IMR-90 (cell line): Measurements from ENCODE around the gene PPIA.
"Not testable (repeated sequence)": the region's sequence is repeated elsewhere in the genome, so short reads cannot be mapped to it uniquely, and the experiment has no call there.

Source experiments
- MAFK ChIP-seq: IDR thresholded peaks from 2 replicates; pipeline ENCODE4 v1.6.1; 2012; ENCODE audit warnings: low read depth, low read length, improper control_type of control experiment
- MXI1 ChIP-seq: IDR thresholded peaks from 2 replicates; pipeline ENCODE4 v1.6.1; 2012; ENCODE audit warnings: low read depth, mild to moderate bottlenecking, low read length, moderate library complexity, borderline replicate concordance
- POLR2A ChIP-seq: IDR thresholded peaks from 2 replicates; pipeline ENCODE4 v1.6.1; 2012; ENCODE audit warnings: mild to moderate bottlenecking, low read depth, low read length
- RAD21 ChIP-seq: IDR thresholded peaks from 2 replicates; pipeline ENCODE4 v1.6.1; 2012; ENCODE audit warnings: low read length, improper control_type of control experiment
- TF ChIP-seq, protein P1 (sequence below): conservative IDR thresholded peaks from 2 replicates; pipeline ENCODE4 v1.5.1; 2012; ENCODE audit warnings: mild to moderate bottlenecking, low read depth, low read length, improper control_type of control experiment
- TF ChIP-seq, protein P2 (sequence below): fragments of 150-350 bp; IDR thresholded peaks from 2 replicates; pipeline ENCODE4 v1.6.1; 2016; ENCODE audit warnings: low read depth, mild to moderate bottlenecking, low read length, moderate library complexity, borderline replicate concordance

DNA sequence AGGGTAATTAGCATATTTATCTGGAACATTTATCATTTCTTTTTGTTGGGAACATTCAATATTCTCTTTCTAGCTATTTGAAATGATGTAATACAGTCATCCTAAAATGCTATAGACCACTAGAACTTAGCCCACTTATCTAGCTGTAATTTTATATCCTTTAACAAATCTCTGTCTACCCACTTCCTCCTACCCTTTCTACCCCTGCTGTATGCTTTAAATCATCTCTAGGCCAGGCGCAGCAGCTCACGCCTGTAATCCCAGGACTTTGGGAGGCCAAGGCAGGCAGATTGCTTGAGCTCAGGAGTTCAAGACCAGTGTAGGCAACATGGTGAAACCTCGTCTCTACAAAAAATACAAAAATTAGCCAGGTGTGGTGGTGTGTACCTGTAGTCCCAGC is 22.0 kb upstream of the PPIA start:
- TF ChIP-seq, protein P1, sequence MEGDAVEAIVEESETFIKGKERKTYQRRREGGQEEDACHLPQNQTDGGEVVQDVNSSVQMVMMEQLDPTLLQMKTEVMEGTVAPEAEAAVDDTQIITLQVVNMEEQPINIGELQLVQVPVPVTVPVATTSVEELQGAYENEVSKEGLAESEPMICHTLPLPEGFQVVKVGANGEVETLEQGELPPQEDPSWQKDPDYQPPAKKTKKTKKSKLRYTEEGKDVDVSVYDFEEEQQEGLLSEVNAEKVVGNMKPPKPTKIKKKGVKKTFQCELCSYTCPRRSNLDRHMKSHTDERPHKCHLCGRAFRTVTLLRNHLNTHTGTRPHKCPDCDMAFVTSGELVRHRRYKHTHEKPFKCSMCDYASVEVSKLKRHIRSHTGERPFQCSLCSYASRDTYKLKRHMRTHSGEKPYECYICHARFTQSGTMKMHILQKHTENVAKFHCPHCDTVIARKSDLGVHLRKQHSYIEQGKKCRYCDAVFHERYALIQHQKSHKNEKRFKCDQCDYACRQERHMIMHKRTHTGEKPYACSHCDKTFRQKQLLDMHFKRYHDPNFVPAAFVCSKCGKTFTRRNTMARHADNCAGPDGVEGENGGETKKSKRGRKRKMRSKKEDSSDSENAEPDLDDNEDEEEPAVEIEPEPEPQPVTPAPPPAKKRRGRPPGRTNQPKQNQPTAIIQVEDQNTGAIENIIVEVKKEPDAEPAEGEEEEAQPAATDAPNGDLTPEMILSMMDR = not testable (repeated sequence)
- not testable (repeated sequence) for TF ChIP-seq POLR2A, RAD21, MAFK, MXI1
- TF ChIP-seq, protein P2, sequence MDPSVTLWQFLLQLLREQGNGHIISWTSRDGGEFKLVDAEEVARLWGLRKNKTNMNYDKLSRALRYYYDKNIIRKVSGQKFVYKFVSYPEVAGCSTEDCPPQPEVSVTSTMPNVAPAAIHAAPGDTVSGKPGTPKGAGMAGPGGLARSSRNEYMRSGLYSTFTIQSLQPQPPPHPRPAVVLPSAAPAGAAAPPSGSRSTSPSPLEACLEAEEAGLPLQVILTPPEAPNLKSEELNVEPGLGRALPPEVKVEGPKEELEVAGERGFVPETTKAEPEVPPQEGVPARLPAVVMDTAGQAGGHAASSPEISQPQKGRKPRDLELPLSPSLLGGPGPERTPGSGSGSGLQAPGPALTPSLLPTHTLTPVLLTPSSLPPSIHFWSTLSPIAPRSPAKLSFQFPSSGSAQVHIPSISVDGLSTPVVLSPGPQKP = not testable (repeated sequence)
